OCI-LY7 (cell line): Measurements from ENCODE around the gene ATP6V1A. TPM values are rescaled to one million over a fixed set of nuclear protein-coding genes. Genes with fewer than 3 reads are reported as not detected.

Source experiments
- BruUV-seq: library from RNA; stranded (reverse); fragments of 400-500 nt; replicated peaks from 2 replicates; lab custom pipeline; 2021; lab: Mats Ljungman, UMichigan
- CTCF ChIA-PET: fragments of 300-600 bp; sonication (Branson Sonifier 250); formaldehyde crosslinking; loops from one replicate; lab custom pipeline; 2022; ENCODE audit warnings: antibody characterized with exemption; ENCODE audit not compliant: unreplicated experiment; lab: Charles Lee
- POLR2A ChIA-PET: fragments of 300-600 bp; sonication (Branson Sonifier 250); formaldehyde crosslinking; loops from one replicate; lab custom pipeline; 2022; ENCODE audit warnings: antibody characterized with exemption; lab: Charles Lee
- DNase-seq: peaks from one replicate; pipeline ENCODE4 v3.0.0-alpha.2; 2015; ENCODE audit warnings: low spot score
- H2AFZ ChIP-seq: fragments of 200-600 bp; sonication (generic), shearing (Covaris generic); 2 replicates; pipeline ENCODE4 v1.6.1; 2014; ENCODE audit warnings: mild to moderate bottlenecking, antibody characterized with exemption, low read length, moderate library complexity
- H3K27ac ChIP-seq: fragments of 200-600 bp; sonication (generic); 2 replicates; pipeline ENCODE4 v1.5.1; 2014; ENCODE audit warnings: mixed run types, low read depth, mild to moderate bottlenecking, moderate library complexity, low read length, inconsistent platforms; ENCODE audit not compliant: poor library complexity, severe bottlenecking
- H3K36me3 ChIP-seq: fragments of 200-600 bp; sonication (generic); 2 replicates; pipeline ENCODE4 v1.6.1; 2014; ENCODE audit warnings: mild to moderate bottlenecking, antibody characterized with exemption, low read length, moderate library complexity, mixed read lengths; ENCODE audit not compliant: insufficient read depth
- H3K4me1 ChIP-seq: fragments of 200-600 bp; sonication (generic); 2 replicates; pipeline ENCODE4 v1.5.1; 2014; ENCODE audit warnings: mild to moderate bottlenecking, low read length; ENCODE audit not compliant: insufficient read depth, poor library complexity, severe bottlenecking
- H3K4me2 ChIP-seq: fragments of 200-600 bp; sonication (generic); 2 replicates; pipeline ENCODE4 v1.6.1; 2014; ENCODE audit warnings: mild to moderate bottlenecking, low read length
- H3K4me3 ChIP-seq: fragments of 200-600 bp; sonication (generic); 2 replicates; pipeline ENCODE4 v1.5.1; 2014; ENCODE audit warnings: mild to moderate bottlenecking, low read depth, low read length; ENCODE audit not compliant: poor library complexity, severe bottlenecking
- H3K79me2 ChIP-seq: fragments of 200-600 bp; sonication (generic); 2 replicates; pipeline ENCODE4 v1.6.1; 2016; ENCODE audit warnings: low read depth, mild to moderate bottlenecking, low read length, moderate library complexity, mixed read lengths; ENCODE audit not compliant: insufficient read depth
- H3K9me2 ChIP-seq: fragments of 200-600 bp; sonication (generic); 2 replicates; pipeline ENCODE4 v1.6.1; 2016; ENCODE audit warnings: mild to moderate bottlenecking, low read length, mixed read lengths; ENCODE audit not compliant: insufficient read depth
- H3K9me3 ChIP-seq: fragments of 200-600 bp; sonication (generic); 2 replicates; pipeline ENCODE4 v1.6.1; 2014; ENCODE audit warnings: mild to moderate bottlenecking, mixed run types, low read length, mixed read lengths
- H4K20me1 ChIP-seq: fragments of 200-600 bp; sonication (generic); 2 replicates; pipeline ENCODE4 v1.6.1; 2014; ENCODE audit warnings: mild to moderate bottlenecking, antibody characterized with exemption, low read length, moderate library complexity, mixed read lengths; ENCODE audit not compliant: insufficient read depth
- EZH2phosphoT487 ChIP-seq: fragments of 200-600 bp; sonication (generic); IDR thresholded peaks from 2 replicates; pipeline ENCODE4 v1.6.1; 2018; ENCODE audit warnings: low read depth, borderline replicate concordance, mild to moderate bottlenecking, mixed run types, antibody characterized with exemption, low read length, moderate library complexity, mixed read lengths
- intact Hi-C: fragments of 100-400 bp; cut with micrococcal nuclease; formaldehyde crosslinking; loops from one replicate; pipeline ENCODE4 v1.10.0; 2022; ENCODE audit not compliant: unreplicated experiment
- total RNA-seq, 2 experiments: library from RNA; depleted of rRNA in 1 of 2; stranded (reverse); fragments of >200 nt in 1 of 2; shearing (Covaris generic) in 1 of 2; gene quantifications; 2 replicates each; pipeline ENCODE4 v1.2.3, GENCODE V29; 2014 to 2022
- TF ChIP-seq, protein P1 (sequence below): fragments of 200-600 bp; sonication (generic); conservative IDR thresholded peaks from 2 replicates; pipeline ENCODE4 v1.5.1; 2014; ENCODE audit warnings: mild to moderate bottlenecking, antibody characterized with exemption, low read length, moderate library complexity, mixed read lengths

Gene ATP6V1A
- total RNA-seq, 2 experiments from 2014 or later = 26.5 to 77.3 TPM

DNA sequence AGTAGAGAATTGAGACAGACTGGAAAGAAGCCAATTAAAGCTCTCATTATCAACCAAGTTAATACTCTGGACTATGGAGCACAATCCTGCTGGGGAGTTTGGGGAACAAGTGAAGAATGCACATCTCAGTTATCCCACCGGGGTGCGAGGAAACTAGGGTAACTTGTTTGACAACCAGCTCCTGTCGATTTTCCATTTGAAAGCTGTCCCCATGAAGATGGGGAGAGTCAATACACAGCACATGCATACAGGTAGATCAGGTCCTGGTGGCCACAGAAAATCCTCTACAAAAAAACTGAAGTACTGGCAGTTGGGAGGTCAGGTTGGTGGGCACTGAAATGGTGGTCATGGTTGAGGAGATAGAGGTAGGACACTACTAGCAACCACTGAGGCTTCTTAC, 66.0 kb downstream of the ATP6V1A start:
- BruUV-seq = no TSS peak
- peaks cover 21% of the 10 kb centered on the region for H3K36me3 ChIP-seq
- H3K79me2 ChIP-seq = no peaks in the 10 kb centered on the region
- no peaks in the 10 kb centered on the region for H3K9me3 ChIP-seq
- DNase-seq = no peak
- H3K4me2 ChIP-seq = no peak overlapping the region
- TF ChIP-seq, protein P1, sequence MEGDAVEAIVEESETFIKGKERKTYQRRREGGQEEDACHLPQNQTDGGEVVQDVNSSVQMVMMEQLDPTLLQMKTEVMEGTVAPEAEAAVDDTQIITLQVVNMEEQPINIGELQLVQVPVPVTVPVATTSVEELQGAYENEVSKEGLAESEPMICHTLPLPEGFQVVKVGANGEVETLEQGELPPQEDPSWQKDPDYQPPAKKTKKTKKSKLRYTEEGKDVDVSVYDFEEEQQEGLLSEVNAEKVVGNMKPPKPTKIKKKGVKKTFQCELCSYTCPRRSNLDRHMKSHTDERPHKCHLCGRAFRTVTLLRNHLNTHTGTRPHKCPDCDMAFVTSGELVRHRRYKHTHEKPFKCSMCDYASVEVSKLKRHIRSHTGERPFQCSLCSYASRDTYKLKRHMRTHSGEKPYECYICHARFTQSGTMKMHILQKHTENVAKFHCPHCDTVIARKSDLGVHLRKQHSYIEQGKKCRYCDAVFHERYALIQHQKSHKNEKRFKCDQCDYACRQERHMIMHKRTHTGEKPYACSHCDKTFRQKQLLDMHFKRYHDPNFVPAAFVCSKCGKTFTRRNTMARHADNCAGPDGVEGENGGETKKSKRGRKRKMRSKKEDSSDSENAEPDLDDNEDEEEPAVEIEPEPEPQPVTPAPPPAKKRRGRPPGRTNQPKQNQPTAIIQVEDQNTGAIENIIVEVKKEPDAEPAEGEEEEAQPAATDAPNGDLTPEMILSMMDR = no peak
- TF ChIP-seq EZH2phosphoT487 = no peak
- no peak overlapping the region for H2AFZ ChIP-seq
- no peak overlapping the region for H3K4me3 ChIP-seq
- ChIA-PET POLR2A (interaction anchor here (0.6 to 2.0 kb wide), 6 partner anchors 9 to 957 kb away, joined by 3 to 9 read pairs (median 4); partner anchors contain the start of gene NAA50), CTCF (no interaction called here)
- no peaks in the 10 kb centered on the region for H4K20me1 ChIP-seq
- intact Hi-C loops = no loop called here
- no peak overlapping the region for H3K27ac ChIP-seq
- H3K9me2 ChIP-seq = no peaks in the 10 kb centered on the region
- H3K4me1 ChIP-seq = no peaks in the 10 kb centered on the region

GRCh38 chr3:113819866-113820265, 73.0 kb downstream of the ATP6V1A start:
- Histone ChIP-seq H3K4me1 (no peaks in the 10 kb centered on the region), H3K36me3 (no peaks in the 10 kb centered on the region), H3K27ac (no peak overlapping the region), H3K9me2 (no peaks in the 10 kb centered on the region), H3K4me2 (no peak overlapping the region), H3K4me3 (no peak overlapping the region), H4K20me1 (no peaks in the 10 kb centered on the region), H2AFZ (no peak overlapping the region), H3K9me3 (no peaks in the 10 kb centered on the region), H3K79me2 (no peaks in the 10 kb centered on the region)
- no TSS peak for BruUV-seq
- ChIA-PET CTCF (no interaction called here), POLR2A (no interaction called here)
- DNase-seq = no peak
- intact Hi-C loops = no loop called here
- no peak for TF ChIP-seq EZH2phosphoT487
- TF ChIP-seq, protein P1 = no peak

GRCh38 chr3:113825090-113825489, 78.3 kb downstream of the ATP6V1A start:
- no peak overlapping the region for H3K4me3 ChIP-seq
- no TSS peak for BruUV-seq
- H3K27ac ChIP-seq = no peak overlapping the region
- peak; percentile 11 for DNase-seq
- no peaks in the 10 kb centered on the region for H3K79me2 ChIP-seq
- TF ChIP-seq, protein P1 = peak; percentile 38; the same call in 1 of the 2 replicates
- TF ChIP-seq EZH2phosphoT487 = no peak
- intact Hi-C loops = no loop called here
- no peaks in the 10 kb centered on the region for H3K9me2 ChIP-seq
- H3K36me3 ChIP-seq = no peaks in the 10 kb centered on the region
- H3K4me1 ChIP-seq = peaks cover 14% of the 10 kb centered on the region
- H2AFZ ChIP-seq = peak overlapping the region; percentile 7; the same call in 1 of the 2 replicates
- H3K9me3 ChIP-seq = no peaks in the 10 kb centered on the region; the same call in 1 of the 2 replicates
- ChIA-PET CTCF (interaction anchor here (0.8 to 1.6 kb wide), 2 partner anchors 73 to 78 kb away, joined by 3 read pairs; partner anchors contain the start of gene ATP6V1A), POLR2A (interaction anchor here (0.6 to 1.0 kb wide), 3 partner anchors 10 to 71 kb away, joined by 3 to 5 read pairs (median 3); no protein-coding TSS in a partner anchor)
- H4K20me1 ChIP-seq = no peaks in the 10 kb centered on the region
- no peak overlapping the region for H3K4me2 ChIP-seq
